G401.6 (cell line): ENCODE data around the gene SLC16A7.
"Not testable (repeated sequence)": the region's sequence is repeated elsewhere in the genome, so short reads cannot be mapped to it uniquely, and the experiment has no call there.

ENCODE experiments used
- FAIRE-seq: peaks from 2 replicates; lab custom pipeline; 2012; peaks lifted over from hg19 to GRCh38; lab: Jason Lieb, UNC

SLC16A7 gene, protein sequence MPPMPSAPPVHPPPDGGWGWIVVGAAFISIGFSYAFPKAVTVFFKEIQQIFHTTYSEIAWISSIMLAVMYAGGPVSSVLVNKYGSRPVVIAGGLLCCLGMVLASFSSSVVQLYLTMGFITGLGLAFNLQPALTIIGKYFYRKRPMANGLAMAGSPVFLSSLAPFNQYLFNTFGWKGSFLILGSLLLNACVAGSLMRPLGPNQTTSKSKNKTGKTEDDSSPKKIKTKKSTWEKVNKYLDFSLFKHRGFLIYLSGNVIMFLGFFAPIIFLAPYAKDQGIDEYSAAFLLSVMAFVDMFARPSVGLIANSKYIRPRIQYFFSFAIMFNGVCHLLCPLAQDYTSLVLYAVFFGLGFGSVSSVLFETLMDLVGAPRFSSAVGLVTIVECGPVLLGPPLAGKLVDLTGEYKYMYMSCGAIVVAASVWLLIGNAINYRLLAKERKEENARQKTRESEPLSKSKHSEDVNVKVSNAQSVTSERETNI

DNA sequence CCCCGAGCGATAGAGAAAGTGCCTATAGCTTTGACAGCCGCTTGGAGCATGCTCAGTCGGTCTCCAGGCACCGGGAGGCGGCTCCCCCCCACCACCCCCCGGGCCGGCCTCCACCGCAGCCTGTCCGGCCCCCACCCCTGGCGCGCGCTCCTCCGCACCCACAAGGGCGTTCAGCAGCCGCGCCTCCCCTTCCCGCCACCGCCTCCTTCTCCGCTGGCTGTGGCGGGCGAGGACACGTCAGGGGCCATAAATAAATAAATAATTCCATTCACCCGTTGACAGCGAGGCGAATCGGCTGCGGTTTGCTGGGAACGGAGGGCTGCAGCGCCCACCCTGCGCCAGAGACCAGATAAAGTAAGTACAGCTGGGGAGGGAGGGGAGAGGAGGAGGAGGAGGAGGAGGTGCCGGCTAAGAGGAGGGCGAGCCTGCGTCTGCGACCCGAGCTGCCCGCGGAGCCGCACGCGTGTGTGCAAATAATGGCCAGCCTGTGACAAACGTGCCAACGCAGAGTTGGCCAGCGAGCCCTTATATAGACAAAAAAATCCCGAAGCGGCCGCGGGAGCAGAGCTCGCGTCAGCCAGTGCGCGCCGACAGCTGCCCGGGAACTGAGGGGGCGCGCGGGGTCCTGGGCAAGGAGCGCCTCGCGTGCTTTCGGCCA lies at the start of gene SLC16A7:
SLC16A7 (plus strand) TSS at position 147 of the 658 bp plus-strand sequence. CDS start 108,773 bp downstream, outside the sequence.
- no peak for FAIRE-seq

GRCh38 chr12:59548930-59549329 lies 46.9 kb upstream of the SLC16A7 start:
- FAIRE-seq: no peak

GRCh38 chr12:59559696-59560095 lies 36.1 kb upstream of the SLC16A7 start:
- FAIRE-seq: no peak

DNA sequence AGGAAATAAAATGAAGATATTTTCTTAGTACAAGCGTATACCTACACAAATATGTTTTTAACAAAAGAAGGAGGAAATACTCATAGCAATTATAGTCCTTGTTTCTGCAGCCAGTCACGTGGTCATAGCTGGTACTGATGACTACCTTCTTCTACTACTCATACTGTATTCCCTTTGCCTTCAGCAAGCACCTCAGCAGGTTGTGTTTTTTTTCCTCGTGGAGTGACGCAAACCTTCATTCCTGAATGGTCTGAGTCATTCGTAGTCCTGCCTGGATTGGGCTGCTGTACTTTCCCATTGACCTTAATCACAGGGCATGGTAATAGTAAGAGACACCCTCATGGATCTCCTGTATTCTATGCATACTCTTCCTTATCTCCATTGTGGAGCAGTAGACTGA lies 25.7 kb upstream of the SLC16A7 start:
- no peak for FAIRE-seq

DNA sequence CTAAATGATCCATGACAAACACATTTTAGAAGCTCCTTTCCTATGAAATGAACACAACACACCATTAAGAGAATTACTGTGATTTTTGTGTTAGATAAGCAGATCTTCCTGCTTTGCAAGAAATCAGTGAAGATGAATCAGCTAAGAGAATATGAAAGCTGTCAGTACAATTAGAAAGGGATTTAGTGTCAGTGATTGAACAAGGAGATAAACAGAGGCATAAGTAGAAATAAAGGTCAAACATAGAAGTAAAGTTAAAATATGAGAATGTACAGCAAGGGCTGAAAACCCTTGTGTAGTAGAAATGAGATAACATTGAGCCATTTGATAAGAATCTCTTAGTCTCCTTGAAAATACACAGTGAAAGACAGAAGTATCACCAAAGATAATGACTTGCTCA lies 21.4 kb upstream of the SLC16A7 start:
- FAIRE-seq: no peak

DNA sequence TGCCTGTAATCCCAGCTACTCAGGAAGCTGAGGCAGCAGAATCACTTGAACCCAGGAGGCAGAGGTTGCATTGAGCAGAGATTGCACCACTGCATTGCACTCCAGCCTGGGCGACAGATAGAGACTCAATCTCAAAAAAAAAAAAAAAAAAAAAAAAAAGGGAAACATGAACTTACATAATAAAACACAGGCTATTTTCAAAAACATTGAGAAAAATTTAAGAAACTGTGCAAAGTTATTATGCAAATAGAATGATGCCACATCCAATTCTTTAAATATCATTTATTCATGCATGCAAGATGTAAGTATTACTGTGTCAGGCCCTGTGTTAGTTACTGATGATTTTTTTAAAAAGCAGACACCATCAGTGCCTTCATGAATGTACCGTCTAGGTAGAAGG lies 20.0 kb upstream of the SLC16A7 start:
- FAIRE-seq: no peak

DNA sequence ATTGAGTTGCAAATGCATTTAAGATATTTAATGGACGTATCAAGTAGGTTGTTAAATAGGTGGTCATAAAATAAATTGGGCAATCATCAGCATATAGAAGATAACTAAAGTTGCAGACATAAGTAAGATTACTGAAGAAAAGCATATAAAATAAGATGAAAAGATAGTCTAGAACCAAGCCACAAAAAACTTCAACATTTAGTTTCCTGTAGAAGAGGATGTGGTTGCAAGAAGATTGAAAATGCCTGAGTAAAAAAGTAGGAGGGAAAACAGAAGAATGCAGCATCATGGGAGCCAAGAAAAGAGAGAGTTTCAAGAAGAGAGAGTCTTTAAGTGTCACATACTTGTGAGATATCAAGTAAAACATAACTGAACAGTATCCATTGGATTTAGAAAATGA lies 17.6 kb upstream of the SLC16A7 start:
- FAIRE-seq: no peak

DNA sequence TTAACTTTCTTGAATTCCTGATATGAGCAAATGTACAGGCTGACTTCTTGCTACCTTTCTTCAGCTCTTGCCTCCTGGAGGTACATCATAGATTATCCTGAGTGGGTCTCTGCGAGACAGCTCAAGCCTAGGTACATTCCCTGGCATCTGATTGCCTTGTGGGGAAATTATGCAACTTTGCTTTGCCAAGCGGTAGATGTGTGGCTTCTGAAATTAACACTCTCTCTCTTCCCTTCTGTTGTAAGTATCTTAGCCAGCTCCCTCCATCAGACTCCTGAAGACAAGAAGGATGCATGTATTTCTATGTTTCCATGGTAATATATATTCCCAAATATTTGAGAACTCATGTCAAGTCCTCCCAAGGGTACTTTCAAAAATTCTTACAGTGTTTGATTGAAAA lies 16.2 kb upstream of the SLC16A7 start:
- no peak for FAIRE-seq

GRCh38 chr12:59580050-59580449 lies 15.8 kb upstream of the SLC16A7 start:
- FAIRE-seq: no peak

DNA sequence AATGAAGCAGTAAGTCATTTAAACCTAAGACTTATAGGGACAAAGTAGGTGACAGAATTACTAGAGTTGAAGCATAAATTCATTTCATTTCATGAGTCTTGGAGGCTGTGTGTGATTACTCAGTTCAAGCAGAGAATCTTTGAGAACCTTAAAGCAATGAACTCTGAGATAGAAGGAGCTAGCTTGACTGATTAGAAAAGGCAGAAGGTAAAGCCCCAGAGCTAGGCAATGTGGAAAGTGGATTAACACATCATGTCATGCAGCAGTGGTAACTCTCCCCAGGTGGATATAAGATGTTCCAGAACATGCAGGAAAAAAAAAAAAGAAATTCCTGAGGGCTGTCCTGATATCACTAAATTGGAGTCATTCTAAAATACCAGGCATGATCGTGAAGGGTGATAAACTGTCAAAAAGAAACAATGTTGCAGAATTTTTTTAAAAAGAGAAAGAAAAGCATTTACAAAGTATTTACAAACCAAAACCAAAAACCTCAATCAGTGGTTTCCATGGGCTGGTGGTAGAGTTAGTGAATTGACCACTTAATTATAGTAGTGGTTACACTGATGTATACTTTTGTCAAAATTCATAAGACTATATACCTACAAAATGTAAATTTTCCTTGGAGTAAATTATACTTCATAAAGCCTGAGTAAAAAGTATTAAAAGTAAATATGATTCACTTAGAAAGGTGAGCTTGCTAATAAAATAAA lies 12.7 kb upstream of the SLC16A7 start:
- no peak for FAIRE-seq

GRCh38 chr12:59587710-59588109 lies 8.1 kb upstream of the SLC16A7 start:
- no peak for FAIRE-seq

GRCh38 chr12:59593761-59594160 lies 2.1 kb upstream of the SLC16A7 start:
- no peak for FAIRE-seq

- FAIRE-seq: no peak
These were observed 807 bp upstream of the SLC16A7 start for GRCh38 chr12:59594943-59595500.

GRCh38 chr12:59595565-59595882 lies 305 bp upstream of the SLC16A7 start:
- FAIRE-seq: no peak

- FAIRE-seq: no peak
These were observed 1.6 kb downstream of the SLC16A7 start for GRCh38 chr12:59597385-59597781.

GRCh38 chr12:59600171-59600570 lies 4.3 kb downstream of the SLC16A7 start:
- no peak for FAIRE-seq

- FAIRE-seq: no peak
These were observed 7.9 kb downstream of the SLC16A7 start for GRCh38 chr12:59603754-59604153.

GRCh38 chr12:59612823-59613434 lies 17.1 kb downstream of the SLC16A7 start:
- FAIRE-seq: not testable (repeated sequence)

- FAIRE-seq: no peak
These were observed 19.8 kb downstream of the SLC16A7 start for GRCh38 chr12:59615392-59616165.

GRCh38 chr12:59619461-59620240 lies 23.8 kb downstream of the SLC16A7 start:
- FAIRE-seq: no peak

DNA sequence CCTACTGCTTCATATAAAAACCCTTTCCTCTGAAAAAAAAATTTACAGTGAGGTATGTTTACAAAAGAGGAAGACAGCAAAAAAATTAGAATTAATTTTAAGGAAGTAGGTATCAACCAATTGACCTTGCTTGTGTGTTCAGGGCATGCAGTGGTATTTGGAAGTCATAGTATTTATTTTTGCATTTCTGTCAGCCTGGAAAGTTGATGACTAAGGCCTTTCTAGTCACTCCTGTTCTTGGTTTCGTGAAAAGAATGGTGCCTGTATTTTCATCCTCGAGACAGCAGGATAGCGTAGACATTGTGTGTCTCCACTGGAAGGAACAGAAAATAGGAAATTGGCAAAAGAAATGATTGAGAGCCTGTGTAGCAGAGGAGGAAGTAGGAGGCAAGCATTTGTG lies 24.5 kb downstream of the SLC16A7 start:
- no peak for FAIRE-seq
